OCI-M2 (cell line): ENCODE measurements around the gene FUT3.
A peak's percentile ranks its signal among the peaks of the same experiment; 100 is the strongest.
"Not testable (repeated sequence)": the region's sequence is repeated elsewhere in the genome, so short reads cannot be mapped to it uniquely, and the experiment has no call there.

Source experiments
- DNase-seq: peaks from one replicate; lab custom pipeline; 2025; ENCODE audit not compliant: unreplicated experiment; lab: John Stamatoyannopoulos, UW

The FUT3 gene

DNA sequence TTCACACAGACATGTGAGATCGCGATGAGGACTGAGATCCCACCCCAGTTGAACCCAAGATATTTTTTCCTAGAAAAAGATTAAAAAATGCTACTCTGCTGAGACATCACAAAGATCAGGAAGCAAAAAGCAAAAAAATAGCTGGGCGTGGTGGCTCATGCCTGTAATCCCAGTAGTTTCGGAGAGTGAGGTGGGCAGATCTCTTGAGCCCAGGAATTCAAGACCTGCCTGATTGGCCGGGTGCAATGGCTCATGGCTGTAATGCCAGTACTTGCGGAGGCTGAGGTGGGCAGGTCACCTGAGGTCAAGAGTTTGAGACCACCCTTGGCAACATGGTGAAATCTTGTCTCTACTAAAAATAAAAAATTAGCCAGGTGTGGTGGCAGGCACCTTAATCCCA, 1.1 kb downstream of the FUT3 start:
- DNase-seq, result no peak

DNA sequence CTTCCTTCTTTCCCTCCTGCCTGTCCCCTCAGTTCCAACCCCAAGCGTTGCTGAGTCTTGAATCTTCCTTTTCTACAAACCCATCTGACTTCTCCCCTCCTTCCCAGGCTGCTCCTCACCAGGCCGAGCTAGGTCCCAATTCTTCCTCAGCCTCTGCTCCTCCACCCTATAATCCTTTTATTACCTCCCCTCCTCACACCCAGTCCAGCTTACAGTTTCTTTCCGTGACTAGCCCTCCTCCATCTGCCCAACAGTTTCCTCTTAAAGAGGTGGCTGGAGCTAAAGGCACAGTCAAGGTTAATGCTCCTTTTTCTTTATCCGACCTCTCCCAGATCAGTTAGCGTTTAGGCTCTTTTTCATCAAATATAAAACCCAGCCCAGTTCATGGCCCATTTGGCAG, 2.6 kb downstream of the FUT3 start:
- not testable (repeated sequence) for DNase-seq

DNA sequence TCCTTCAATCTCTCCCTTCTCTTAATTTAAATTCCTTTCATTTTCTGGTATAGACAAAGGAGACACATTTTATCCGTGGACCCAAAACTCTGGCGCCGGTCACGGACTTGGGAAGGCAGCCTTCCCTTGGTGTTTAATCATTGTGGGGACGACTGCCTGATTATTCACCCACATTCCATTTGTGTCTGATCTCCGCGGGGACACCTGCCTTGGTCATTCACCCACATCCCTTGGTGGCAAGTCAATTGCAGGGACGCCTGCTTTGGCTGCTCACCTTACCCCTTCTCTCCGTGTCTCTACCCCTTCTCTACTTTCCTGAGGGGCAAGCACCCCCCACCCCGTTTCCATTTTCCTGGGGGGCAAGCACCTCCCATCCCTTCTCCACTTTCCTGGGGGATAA, 3.4 kb downstream of the FUT3 start:
- not testable (repeated sequence) for DNase-seq

GRCh38 chr19:5844456-5845433, 6.5 kb downstream of the FUT3 start:
- DNase-seq, result no peak

- DNase-seq, result no peak
These were observed 7.8 kb downstream of the FUT3 start for GRCh38 chr19:5843295-5843927.

DNA sequence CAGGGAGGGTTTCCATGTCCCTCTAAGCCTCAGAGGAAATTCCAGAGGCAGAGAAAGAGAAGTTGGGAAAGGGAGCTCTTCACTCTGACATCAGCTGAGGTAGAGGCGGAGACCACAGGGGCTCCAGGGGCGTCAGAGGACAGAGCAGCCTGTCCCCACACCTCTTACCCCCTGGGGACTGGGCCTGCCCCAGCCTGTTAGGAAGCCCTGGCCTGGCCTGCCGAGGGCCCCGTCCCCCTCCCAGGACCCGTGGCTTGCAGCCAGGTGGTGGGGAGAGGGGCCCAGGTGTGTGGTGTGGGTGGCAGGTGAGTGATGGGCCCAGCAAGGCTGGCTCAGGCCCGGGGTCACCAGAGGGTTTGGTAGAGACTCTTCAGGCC, 9.5 kb downstream of the FUT3 start:
- not testable (repeated sequence) for DNase-seq

DNA sequence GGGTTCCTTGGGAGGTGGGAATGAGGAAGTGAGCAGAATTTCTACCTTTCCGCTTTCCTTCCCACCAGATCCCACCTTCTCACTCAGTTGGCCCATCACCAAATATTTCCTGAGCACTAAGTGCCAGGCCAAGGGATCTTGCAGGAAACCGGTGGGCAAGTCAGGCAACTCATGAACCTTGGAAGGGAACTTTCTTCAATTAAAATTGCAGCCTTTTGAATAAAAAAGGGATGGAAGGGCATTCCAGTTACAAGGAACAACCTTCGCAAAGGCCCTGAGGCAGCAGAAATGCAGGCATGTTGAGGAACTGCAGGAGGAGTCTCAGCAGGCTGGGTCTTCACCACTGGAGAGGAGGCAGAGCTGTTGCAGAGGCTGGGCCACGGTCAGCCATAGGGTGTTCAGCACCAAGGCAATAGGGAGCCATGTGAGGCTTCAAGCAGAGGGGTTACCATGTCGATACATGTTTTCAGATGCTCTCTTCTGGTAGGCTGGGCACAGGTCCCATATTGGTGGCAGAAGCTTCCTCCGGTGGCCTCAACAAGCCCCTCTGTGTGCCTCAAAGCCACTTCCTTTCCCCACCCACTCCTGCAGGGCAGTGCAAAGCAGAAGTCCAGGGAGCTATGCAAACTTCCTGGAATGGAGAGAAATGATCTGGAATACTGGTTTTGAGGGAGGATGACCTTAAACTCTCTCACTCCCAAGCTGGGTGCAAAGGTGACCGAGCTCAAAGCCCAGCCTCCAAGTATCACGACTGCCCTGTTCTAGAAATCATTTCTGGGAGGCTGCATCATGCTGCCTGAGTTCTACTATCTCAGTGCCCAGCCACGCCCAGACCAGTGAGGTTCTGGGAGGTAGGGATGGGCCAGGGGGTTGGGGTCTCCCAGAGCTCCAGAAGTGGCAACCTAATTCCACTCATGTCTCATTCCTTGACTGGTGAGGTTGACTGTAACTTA, 11.9 kb downstream of the FUT3 start, which contains the start of gene FUT6:
TSS of gene FUT6 (minus strand) at position 638 of the 953 bp plus-strand sequence. CDS start 7,135 bp downstream, outside the sequence.
- DNase-seq, result no peak

DNA sequence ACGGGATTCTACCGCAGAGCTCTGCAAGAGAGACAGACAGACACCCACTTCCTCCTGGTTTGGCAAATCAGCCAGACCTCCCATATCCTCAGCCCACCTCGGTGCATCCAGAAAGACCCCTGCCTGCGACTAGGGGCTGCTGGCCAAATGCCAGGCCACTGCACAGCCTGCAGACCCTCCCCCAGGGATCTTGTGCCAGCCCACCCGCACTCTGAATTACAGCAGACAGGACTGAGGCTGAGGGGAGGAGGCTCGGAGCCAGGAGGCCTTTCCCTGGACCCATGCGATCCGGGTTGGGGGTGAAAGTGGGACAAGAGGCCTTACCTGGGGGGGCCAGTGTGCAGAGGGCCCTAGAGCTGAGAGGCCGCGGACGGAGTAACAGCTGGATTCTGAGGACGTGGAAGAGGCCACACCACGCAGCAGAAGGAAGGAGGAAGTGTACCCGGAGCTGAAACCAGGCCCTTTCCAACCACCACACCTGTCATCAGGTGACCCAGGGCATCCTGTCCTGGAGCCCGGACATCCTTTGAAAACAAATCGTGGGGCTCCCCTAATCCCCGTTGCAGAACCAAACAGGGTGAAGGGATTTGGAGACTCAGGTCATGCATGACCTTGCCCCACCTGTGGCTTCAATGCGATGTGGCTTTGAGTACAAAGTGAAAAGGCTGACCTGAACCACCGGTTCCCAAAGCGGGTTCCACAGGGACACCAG, 12.7 kb downstream of the FUT3 start:
- DNase-seq, result no peak

DNA sequence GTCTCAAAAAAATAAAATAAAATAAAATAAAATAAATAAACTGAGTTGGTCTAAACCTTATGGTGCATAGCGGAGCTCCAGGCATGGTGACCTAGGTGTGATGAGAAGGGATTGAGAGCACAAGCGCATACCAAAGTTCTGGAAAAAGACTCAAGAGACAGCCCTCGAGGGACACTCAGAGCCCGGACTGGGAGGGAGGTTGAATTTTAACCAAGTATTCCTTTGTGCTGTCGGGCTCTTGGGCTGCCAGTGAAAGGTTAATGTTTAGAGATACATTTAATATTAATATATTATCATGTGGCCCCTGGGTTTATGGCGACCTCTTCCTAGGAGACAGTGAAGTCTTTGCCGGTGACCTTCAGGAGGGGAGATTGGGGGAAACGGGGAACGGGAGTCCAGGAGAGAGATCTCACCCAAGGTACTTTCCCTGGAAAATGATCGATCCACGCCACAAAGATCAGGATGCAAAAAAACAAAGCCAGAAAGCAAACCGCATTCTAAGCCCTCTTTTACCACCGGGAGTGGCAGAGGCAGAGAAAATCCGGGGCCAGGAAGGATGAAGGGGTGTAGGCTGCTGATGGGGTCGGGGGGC, 13.4 kb downstream of the FUT3 start:
- no peak for DNase-seq

DNA sequence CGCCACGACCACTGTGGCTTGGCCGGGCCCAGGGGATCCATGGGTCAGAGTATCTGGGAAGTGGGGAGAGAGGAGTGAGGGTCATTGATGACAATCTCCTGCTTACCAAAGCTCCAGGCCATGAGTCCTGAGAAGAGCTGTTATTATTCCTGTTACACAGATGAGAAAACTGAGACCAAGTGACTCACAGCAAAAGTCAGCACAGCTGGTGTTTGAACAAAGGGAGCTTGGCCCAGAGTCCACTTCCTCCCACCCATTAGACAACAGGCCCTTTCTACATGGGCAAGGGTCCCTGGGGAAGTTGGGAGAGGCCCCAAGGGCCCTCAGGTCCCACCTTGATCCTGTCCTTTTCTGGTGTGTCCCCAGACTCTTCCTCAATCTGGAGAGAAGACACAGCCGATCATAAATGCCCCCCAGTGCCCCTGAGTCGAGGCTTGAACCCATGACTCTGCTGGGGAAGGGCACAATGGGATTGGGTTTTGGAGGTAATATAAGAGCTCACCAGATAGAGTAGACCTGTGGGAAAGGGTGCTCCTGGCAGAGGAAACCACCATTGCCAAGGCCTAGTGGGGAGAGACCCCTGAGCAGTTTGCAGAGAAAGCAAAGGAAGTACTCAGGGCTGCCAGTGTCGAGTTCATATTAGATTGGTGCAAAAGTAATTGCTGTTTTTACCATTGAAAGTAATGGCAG, 18.6 kb downstream of the FUT3 start:
- DNase-seq, result no peak

- DNase-seq, result no peak
These were observed 19.2 kb downstream of the FUT3 start for GRCh38 chr19:5832061-5832460.

DNA sequence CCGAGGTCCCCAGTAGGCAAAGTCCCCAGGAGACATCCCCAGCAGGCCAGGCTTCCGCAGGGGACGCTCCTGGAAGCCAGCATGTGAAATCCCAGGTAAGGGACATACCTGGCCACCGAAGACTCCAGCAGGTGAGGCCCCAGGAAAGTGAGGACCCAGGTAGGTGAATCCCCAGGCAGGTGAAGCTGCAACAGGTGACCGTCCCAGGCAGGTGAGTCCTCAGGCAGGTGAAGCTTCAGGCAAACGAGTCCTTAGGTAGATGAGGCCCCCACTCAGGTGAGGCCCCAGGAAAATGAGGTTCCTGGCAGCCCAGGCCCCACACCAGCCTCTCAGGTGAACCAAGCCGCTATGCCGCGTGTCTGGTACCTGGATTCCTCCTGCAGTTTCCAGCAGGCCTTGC, 20.1 kb downstream of the FUT3 start:
- no peak for DNase-seq

DNA sequence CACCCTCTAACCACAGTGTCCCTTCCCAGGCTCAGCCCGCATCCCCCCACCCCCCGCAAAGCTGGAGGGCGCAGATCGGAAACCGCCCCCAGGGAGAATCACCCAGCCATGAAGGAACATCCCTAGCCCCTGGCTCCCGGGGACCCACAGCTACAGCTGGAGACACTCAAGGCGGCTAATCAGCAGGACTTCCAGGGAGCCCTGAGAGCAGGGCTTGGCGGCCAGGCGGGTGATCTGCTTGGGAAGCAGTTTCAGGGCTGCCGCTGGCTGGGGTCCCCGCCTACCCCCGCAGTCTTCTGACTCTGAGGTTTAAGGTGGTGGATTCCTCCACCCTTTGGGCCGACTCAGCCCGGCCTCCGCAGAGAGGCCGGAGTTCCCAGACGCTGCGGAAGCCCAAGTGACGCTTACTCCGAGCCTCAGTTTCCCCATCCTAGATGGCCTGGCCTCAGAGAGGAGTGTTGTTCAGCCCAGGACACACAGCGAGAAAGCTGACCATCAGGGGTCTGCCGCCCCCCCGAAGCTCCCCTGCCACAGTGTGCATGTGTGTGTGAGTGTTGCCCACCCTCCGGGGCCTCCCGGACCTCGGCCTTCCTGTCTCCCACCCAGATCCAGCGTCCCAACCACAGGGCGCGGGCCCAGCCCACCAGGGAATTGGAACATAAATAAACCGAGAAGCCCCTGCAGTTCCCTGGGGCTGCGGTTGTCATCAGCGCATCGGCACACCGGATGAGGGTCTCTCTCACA, 21.5 kb downstream of the FUT3 start:
- no peak for DNase-seq

DNA sequence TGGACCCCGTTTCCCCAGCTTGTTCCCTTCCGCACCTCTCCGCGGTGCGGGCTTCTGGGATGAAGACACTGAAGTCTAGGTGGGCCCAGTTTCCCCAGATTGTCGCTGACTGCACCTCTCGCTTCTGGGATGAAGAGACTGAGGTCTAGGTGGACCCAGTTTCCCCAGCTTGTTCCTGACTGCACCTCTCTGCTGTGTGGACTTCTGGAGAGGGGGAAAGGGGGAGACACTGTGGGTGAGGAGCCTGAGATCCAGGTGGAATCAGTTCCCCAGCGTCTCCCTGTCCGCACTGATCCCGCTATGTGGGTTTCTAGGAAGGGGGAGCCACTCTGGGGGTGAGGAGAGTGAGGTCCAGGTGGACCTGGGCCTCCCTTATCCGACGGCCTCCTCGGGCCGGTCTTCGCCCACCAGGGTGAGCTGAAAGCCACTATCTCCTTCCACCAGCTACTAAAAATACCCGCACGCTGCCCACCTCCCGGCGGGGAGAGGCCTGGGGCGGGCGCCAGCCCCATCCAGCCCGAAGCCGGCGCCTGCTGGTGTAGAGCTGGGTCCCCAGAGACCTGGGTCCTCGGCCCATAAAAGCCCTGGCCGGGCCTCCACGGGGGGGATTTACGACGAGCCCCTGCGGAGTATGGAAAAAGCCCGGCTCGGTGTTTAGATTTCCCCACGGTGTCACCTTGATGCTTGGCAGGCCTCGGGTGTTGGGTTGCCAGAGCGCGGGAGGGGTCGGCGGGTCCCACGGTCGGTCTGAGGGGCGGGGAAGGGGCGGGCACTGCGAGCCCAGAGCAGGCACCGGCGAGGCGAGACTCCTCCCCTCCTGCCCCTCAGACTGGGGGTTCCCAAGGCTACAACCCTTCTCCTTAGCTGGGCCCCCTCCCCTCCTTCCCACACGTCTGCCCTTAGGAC, 22.3 kb downstream of the FUT3 start:
- DNase-seq, result no peak

GRCh38 chr19:5827891-5828660, 23.2 kb downstream of the FUT3 start:
- DNase-seq, result peak; percentile 51

- no peak for DNase-seq
These were observed 23.8 kb downstream of the FUT3 start for GRCh38 chr19:5827342-5827890.
